HS-5 (cell line): ENCODE data around the gene NEK7.

Source experiments
- DNase-seq: peaks from one replicate; pipeline ENCODE4 v3.0.0-alpha.2; 2012; ENCODE audit warnings: low read depth

NEK7 gene

GRCh38 chr1:198143797-198144196 lies 13.0 kb upstream of the NEK7 start:
- no peak for DNase-seq

DNA sequence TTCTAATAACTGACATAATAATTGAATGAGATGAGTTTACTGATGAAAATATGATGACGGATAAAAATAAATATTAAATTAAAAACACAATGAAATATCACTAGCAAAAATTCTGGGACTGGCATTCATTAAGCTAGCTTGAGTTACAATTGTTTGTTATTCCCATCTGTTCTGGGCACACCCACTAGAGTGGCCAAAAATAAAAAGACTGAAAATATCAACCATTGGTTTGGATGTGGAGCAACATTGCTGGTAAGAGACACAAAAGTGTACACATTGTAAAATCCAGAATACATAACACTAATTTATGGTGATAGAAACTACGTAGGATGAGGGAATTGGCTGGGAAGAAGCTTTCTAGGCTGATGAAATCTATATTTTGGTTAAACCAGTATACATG lies 9.6 kb upstream of the NEK7 start:
- no peak for DNase-seq

DNA sequence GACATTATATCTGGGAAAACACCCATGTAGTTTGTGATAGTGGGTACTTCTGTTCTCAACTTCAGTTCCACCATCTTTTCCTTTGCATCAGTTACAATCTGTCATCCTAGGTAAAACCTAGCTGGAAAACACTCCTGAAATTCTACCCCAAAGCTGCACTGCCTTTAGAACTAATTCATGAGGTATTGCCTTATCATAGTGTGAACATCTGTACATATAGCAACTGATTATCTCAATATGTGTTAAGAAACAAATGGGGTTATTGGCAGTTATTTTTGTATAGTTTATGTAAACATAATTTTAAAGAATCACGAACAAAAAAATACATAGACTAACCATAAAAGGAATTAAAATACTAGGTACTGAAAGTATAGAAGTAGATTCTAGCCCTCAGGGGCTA lies 6.4 kb upstream of the NEK7 start:
- no peak for DNase-seq

- no peak for DNase-seq
These were observed 5.1 kb upstream of the NEK7 start for GRCh38 chr1:198151688-198152087.

- no peak for DNase-seq
These were observed 3.7 kb upstream of the NEK7 start for GRCh38 chr1:198153103-198153502.

DNA sequence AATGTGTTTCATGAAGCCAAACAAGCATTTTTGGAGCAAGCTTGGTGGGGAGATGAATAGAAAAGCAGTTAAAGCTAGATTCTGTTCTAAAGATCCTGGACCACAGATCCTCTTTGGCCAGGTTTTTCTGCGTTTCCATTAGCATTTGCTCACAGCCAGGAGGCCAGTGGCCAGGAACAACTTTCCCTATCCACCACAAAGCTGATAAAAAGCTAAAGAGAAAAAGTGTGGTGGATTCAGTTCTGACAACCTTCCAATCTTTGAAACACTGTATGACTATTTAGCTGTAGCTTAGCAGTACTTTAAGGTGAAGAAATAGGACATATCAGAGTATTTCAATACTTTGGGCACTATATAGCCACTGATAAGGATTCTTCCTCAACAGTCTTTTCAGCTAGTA lies 3.0 kb upstream of the NEK7 start:
- no peak for DNase-seq

- DNase-seq = peak; percentile 58
These were observed 1.5 kb upstream of the NEK7 start for GRCh38 chr1:198155253-198155652.

GRCh38 chr1:198156111-198156744 lies 570 bp upstream of the NEK7 start:
- peak; percentile 44 for DNase-seq

- peak; percentile 77 for DNase-seq
These were observed 546 bp downstream of the NEK7 start for GRCh38 chr1:198157241-198157846.

- no peak for DNase-seq
These were observed 1.3 kb downstream of the NEK7 start for GRCh38 chr1:198157847-198158725.

DNA sequence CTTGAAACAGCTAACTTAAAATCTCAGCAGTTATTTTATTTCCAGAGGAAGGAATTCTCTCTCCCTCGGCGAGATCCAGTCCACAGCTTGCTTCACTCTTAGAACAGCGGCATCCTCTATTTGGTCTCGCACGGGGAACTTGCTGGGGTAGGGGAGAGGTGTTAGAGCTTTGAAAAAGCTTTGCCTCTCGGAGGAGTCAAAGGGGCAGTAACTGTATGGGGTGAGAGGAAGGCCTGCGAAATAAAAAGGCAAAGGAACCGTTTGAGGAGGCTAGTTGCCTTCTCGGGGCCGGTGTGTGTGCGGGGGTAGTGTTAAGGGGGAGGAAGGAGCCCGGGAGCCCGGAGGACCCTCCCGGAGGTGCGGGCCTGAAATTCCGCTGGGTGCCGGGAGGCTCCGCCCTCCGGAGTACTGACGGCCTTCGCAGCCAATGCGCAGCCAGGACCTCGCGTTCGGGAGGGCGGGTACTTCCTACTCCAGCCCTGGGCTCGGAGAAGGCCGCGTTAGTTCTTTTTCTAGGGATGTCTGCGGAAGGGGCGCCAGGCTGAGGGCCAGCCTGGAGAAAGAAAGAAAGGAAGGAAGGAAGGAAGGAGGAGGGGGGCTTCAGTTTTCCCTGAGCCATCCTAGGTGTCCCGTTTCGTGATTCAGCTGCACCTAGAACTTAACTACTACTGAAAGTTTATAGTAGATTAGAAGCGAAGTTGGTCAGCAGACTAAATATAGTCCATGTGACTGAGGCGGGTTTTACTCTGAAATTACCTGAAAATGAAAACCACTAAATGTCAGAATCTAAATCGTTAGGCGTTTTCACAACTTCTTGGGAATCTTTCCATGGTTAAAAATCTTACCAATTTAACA lies 2.2 kb downstream of the NEK7 start:
- peak; percentile 65 for DNase-seq

GRCh38 chr1:198160222-198160621 lies 3.4 kb downstream of the NEK7 start:
- no peak for DNase-seq

DNA sequence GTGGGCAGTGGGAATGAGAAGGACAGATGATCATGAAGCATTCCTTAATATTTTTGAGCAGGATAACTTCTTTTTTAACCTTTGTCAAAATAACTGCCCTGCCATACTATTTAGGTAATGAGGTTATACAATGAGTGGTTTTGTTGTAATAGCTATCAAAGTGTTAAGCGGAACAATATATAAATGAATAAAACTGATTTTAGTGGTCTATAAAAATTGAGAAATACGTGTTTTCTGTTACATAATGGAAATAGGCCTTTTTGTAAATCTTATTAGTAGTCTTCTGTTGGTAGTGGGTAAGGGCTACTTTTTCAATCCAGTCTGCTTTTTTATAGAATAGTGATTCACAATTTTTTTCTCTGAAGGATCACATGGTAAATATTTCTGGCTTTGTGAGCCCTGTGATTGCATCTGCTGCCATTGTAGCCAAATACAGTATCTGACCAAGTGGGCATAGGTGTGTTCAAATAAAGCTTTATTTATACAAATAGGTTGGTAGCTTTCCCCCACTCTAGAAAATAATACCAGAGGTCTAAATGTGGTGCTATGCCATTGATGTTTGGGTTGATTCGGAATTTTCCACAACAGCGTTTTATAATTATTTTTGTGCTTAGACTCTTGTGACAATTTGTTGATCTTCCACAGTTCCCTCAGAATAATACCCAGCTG lies 4.3 kb downstream of the NEK7 start:
- DNase-seq = no peak

- no peak for DNase-seq
These were observed 4.9 kb downstream of the NEK7 start for GRCh38 chr1:198161718-198162090.

DNA sequence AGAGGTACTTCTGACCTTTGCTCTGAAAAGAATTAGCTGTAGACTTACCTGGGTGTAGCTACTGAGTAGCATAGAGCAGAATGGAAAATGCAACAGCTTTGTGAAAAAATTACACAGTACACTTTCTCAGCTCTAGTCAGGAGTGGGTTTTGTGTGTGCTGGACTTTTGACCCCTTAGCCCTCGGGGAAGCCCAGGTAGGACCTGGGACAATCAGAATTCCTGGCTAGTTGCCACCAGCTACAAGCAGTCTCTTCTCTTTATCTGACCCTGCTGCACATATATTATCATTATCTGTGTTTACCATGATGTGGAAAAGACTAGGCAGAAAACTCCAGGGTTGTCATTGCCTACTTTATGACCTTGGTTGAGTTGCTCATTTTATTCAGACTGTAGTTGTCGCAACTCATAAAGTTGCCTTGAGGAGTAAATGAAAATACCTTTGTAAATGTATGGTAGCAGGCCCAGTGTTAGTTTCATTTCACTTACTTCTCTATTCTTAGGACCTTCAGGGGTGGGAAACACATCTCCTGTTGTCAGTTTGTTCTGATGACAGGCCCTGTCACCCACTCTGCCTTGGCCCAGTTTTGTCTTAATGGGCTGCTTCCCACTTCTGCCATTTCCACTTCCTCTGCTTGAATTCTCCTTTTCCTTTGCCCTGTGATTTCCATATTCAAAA lies 5.4 kb downstream of the NEK7 start:
- no peak for DNase-seq

DNA sequence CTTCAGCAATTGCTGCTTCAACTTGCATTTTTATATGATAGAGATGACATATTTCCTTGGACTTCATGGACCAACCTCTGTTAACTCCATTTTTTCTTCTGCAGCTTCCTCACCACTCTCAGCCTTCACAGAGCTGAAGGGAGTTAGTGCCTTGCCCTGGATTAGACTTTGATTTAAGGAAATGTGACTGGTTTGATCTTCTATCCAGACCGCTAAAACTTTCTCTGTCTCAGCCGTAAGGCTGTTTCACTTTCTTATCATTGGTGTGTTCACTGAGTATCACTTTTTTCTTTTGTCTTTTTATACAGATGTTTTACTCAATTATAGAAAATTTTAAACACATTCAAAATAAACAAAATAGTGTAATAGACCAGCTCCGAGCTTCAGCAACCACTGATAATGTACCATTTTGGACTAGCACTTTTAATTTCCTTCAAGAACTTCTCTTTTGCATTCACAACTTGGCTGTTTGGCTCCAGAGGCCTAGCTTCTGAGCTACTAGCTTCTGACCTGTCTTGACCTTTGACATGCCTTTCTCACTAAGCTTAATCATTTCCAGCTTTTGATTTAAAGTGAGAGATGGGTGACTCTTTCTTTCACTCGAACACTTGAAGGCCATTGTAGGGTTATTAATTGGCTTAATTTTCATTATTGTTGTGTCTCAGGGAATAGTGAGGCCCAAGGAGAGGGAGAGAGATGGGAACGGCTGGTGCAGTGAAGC lies 9.3 kb downstream of the NEK7 start:
- no peak for DNase-seq

- no peak for DNase-seq
These were observed 10.1 kb downstream of the NEK7 start for GRCh38 chr1:198166900-198167299.

GRCh38 chr1:198167436-198167934 lies 10.7 kb downstream of the NEK7 start:
- no peak for DNase-seq

DNA sequence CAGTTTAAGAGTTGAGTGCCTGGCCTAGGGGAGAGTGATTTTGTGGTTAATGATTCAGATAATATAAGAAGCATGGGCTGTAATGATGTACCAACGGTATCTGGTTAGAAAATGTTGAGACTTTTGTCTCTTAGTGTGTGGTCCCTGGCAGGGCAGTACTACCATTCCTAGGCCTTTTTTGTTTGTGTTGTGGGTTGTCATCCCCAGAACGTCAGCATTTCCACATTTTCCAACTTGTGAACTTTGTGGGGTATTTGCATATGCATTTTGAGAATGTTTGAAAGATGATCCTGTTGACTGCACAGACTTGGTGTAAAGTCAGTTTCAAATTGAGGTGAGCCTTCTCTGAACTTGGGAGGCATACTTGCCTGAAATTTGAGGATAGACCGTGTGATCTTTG lies 11.4 kb downstream of the NEK7 start:
- DNase-seq = no peak

DNA sequence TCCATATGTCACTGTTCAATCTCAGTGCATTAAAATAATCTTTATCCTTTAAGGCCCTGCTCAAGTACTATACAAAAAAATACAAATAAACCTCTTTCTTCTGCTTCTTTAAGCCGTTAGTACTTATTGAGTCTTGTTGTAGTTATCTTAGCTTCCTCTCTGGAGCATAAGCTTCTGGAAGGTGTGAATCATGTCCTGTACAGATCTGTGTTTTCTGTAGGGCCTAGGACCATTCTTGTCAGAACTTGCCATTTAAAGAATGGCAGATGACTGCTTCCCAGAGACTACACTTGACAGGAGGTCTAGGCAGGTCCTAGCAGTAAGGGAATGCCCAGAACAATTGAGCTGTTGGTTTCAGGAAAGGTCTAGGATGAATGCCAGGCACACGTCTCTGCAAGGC lies 12.9 kb downstream of the NEK7 start:
- DNase-seq = no peak
